SK-N-SH treated with all-trans-retinoic acid at 6 μM for 48 hours (cell line): ENCODE results near the gene ARMC10.

Experiments
- BACH2 ChIP-seq: fragments of 250-450 bp; sonication (Bioruptor Pico); IDR thresholded peaks from 2 replicates; pipeline ENCODE4 v1.9.0; 2021; ENCODE audit warnings: mild to moderate bottlenecking, borderline replicate concordance
- CREB5 ChIP-seq: fragments of 250-450 bp; sonication (Bioruptor Pico); IDR thresholded peaks from 2 replicates; pipeline ENCODE4 v1.5.1; 2020; ENCODE audit warnings: low read depth, mild to moderate bottlenecking, moderate library complexity
- CSDC2 ChIP-seq: fragments of 250-450 bp; sonication (Bioruptor Pico); IDR thresholded peaks from 2 replicates; pipeline ENCODE4 v1.5.0; 2020; ENCODE audit warnings: mild to moderate bottlenecking, moderate library complexity
- ESRRG ChIP-seq: fragments of 250-450 bp; sonication (Bioruptor Pico); IDR thresholded peaks from 2 replicates; pipeline ENCODE4 v1.6.1; 2021; ENCODE audit warnings: mild to moderate bottlenecking
- ISL1 ChIP-seq: fragments of 250-450 bp; sonication (Bioruptor Pico); IDR thresholded peaks from 2 replicates; pipeline ENCODE4 v2.1.2; 2022; ENCODE audit warnings: mild to moderate bottlenecking, moderate library complexity
- OSR1 ChIP-seq: fragments of 250-450 bp; sonication (Bioruptor Pico); IDR thresholded peaks from 2 replicates; pipeline ENCODE4 v1.8.0; 2022; ENCODE audit warnings: moderate library complexity, mild to moderate bottlenecking, inconsistent platforms
- PATZ1 ChIP-seq: fragments of 250-450 bp; sonication (Bioruptor Pico); IDR thresholded peaks from 2 replicates; pipeline ENCODE4 v1.8.0; 2020; ENCODE audit warnings: mild to moderate bottlenecking, moderate library complexity, borderline replicate concordance
- POU6F1 ChIP-seq: fragments of 250-450 bp; sonication (Bioruptor Pico); IDR thresholded peaks from 2 replicates; pipeline ENCODE4 v1.8.0; 2021; ENCODE audit warnings: low read depth, mild to moderate bottlenecking, moderate library complexity, borderline replicate concordance
- PPARA ChIP-seq: fragments of 250-450 bp; sonication (Bioruptor Pico); IDR thresholded peaks from 2 replicates; pipeline ENCODE4 v1.5.0; 2020; ENCODE audit warnings: mild to moderate bottlenecking, borderline replicate concordance
- RARB ChIP-seq: fragments of 250-450 bp; sonication (Bioruptor Pico); IDR thresholded peaks from 2 replicates; pipeline ENCODE4 v1.8.0; 2021; ENCODE audit warnings: mild to moderate bottlenecking, moderate library complexity
- TCF4 ChIP-seq: fragments of 250-450 bp; sonication (Bioruptor Pico); IDR thresholded peaks from 2 replicates; pipeline ENCODE4 v1.8.0; 2021; ENCODE audit warnings: mild to moderate bottlenecking, moderate library complexity, borderline replicate concordance
- TOX ChIP-seq: fragments of 250-450 bp; sonication (Bioruptor Pico); IDR thresholded peaks from 2 replicates; pipeline ENCODE4 v1.8.0; 2021; ENCODE audit warnings: mild to moderate bottlenecking, moderate library complexity, borderline replicate concordance
- ZFP30 ChIP-seq: fragments of 450-650 bp; formaldehyde crosslinking; IDR thresholded peaks from 2 replicates; pipeline ENCODE4 v1.5.0; 2022; ENCODE audit warnings: mild to moderate bottlenecking, moderate library complexity

- TF ChIP-seq ISL1 (CRISPR knock-in tag) (no peak), ZFP30 (CRISPR knock-in tag) (no peak), CSDC2 (CRISPR knock-in tag) (no peak), TCF4 (CRISPR knock-in tag) (no peak), ESRRG (CRISPR knock-in tag) (no peak), OSR1 (CRISPR knock-in tag) (no peak), BACH2 (CRISPR knock-in tag) (no peak), TOX (CRISPR knock-in tag) (no peak), CREB5 (CRISPR knock-in tag) (no peak), PPARA (CRISPR knock-in tag) (no peak), PATZ1 (CRISPR knock-in tag) (no peak), POU6F1 (CRISPR knock-in tag) (no peak), RARB (CRISPR knock-in tag) (no peak)
Measured at GRCh38 chr7:103083210-103083609, 8.3 kb downstream of the ARMC10 start.
